Transverse colon (tissue), 4 donors: ENCODE data around the gene SLC11A1.

ENCODE experiments used
- CTCF ChIP-seq, 5 experiments: fragments of 200-600 bp in 3 of 5; fragments of 450-650 bp in 2 of 5; sonication (generic) in 3 of 5; IDR thresholded peaks; 1 replicate in 2 of 5; 2 replicates in 3 of 5; pipeline ENCODE4 v1.5.1; 2016 to 2017; ENCODE audit warnings: antibody characterized with exemption in 5 of 5, inconsistent platforms in 3 of 5, mild to moderate bottlenecking in 2 of 5, moderate library complexity in 1 of 5
- EP300 ChIP-seq: sonication (generic); formaldehyde crosslinking; IDR thresholded peaks from one replicate; pipeline ENCODE4 v1.6.1; 2017; ENCODE audit warnings: antibody characterized with exemption, low read depth
- POLR2A ChIP-seq: fragments of 450-650 bp; IDR thresholded peaks from one replicate; pipeline ENCODE4 v1.6.1; 2016; ENCODE audit warnings: antibody characterized with exemption, mild to moderate bottlenecking, moderate library complexity
- POLR2AphosphoS5 ChIP-seq, 3 donors: sonication (generic); formaldehyde crosslinking; IDR thresholded peaks; one replicate each; pipeline ENCODE4 v1.6.1; 2016; ENCODE audit warnings: antibody characterized with exemption in 3 of 3

DNA sequence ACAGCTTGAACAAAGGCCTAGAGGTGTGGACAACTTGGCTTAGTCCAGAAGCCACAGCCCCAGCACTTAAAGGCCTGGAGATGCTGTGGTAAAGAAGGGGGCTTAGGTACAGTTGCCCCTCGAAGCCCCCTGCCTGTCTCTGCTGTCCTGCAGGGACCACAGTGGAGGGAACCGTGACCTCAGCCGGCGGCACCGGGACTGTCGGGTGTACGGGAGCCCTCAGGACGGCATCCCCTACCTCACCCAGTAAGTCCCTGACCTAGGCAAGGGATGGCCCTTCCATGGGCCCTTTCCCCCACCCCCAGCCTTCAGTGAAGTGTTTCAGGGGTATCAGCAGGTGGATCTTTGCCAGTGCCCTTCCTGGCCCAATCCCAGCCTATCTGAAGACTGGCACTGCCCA is 40.7 kb upstream of the SLC11A1 start:
- TF ChIP-seq CTCF (IDR thresholded peaks at IDR 0.05), result no peak
- TF ChIP-seq POLR2A, result no peak
- TF ChIP-seq EP300, result no peak
- no peak for TF ChIP-seq POLR2AphosphoS5 (IDR thresholded peaks at IDR 0.05)
